GM12878 (cell line): Measurements from ENCODE around the gene NFATC3. TPM values are rescaled to one million over a fixed set of nuclear protein-coding genes. Genes with fewer than 3 reads are reported as not detected.

Experiments
- CBX5 ChIP-seq: sonication (generic); IDR thresholded peaks from 2 replicates; pipeline ENCODE4 v1.6.1; 2016; ENCODE audit warnings: low read depth, moderate library complexity, mild to moderate bottlenecking, inconsistent platforms
- CHD1 ChIP-seq: IDR thresholded peaks from 2 replicates; pipeline ENCODE4 v1.6.1; 2012; ENCODE audit warnings: low read depth, low read length, improper control_type of control experiment
- ESRRA ChIP-seq: IDR thresholded peaks from 2 replicates; pipeline ENCODE4 v1.6.1; 2012; ENCODE audit warnings: mild to moderate bottlenecking, low read length, improper control_type of control experiment
- HSF1 ChIP-seq: fragments of 150-350 bp; IDR thresholded peaks from 2 replicates; pipeline ENCODE4 v1.6.1; 2014; ENCODE audit warnings: mild to moderate bottlenecking, low read depth, low read length
- JUND ChIP-seq: IDR thresholded peaks from 2 replicates; pipeline ENCODE4 v1.6.1; 2012; ENCODE audit warnings: low read depth, mild to moderate bottlenecking, low read length, improper control_type of control experiment, moderate library complexity
- KDM1A ChIP-seq: fragments of 200-600 bp; sonication (generic); IDR thresholded peaks from 2 replicates; pipeline ENCODE4 v1.6.1; 2016; ENCODE audit warnings: borderline replicate concordance
- MLLT1 ChIP-seq: fragments of 450-650 bp; IDR thresholded peaks from 2 replicates; pipeline ENCODE4 v1.6.1; 2016; ENCODE audit warnings: mild to moderate bottlenecking
- MTA2 ChIP-seq: fragments of 450-650 bp; IDR thresholded peaks from 2 replicates; pipeline ENCODE4 v1.6.1; 2016; ENCODE audit warnings: low read depth, mild to moderate bottlenecking, moderate library complexity
- MXI1 ChIP-seq: fragments of 150-350 bp; IDR thresholded peaks from 2 replicates; pipeline ENCODE4 v1.6.1; 2011; ENCODE audit warnings: low read depth, mild to moderate bottlenecking, inconsistent platforms, low read length, improper control_type of control experiment
- NBN ChIP-seq: fragments of 450-650 bp; IDR thresholded peaks from 2 replicates; pipeline ENCODE4 v1.6.1; 2016
- PAX5 ChIP-seq: IDR thresholded peaks from 2 replicates; pipeline ENCODE4 v1.6.1; 2011; ENCODE audit warnings: low read depth, low read length, borderline replicate concordance
- PAX8 ChIP-seq: fragments of 450-650 bp; IDR thresholded peaks from 2 replicates; pipeline ENCODE4 v1.6.1; 2017; ENCODE audit warnings: mild to moderate bottlenecking, moderate library complexity
- RELA ChIP-seq: fragments of 450-650 bp; IDR thresholded peaks from 2 replicates; pipeline ENCODE4 v1.8.0; 2014; ENCODE audit warnings: borderline replicate concordance; ENCODE audit not compliant: partially characterized antibody
- REST ChIP-seq: IDR thresholded peaks from 2 replicates; pipeline ENCODE4 v1.6.1; 2012; ENCODE audit warnings: mild to moderate bottlenecking, low read depth, low read length
- SIX5 ChIP-seq: IDR thresholded peaks from 2 replicates; pipeline ENCODE4 v1.6.1; 2011; ENCODE audit warnings: mild to moderate bottlenecking, low read depth, low read length, moderate library complexity; ENCODE audit not compliant: severe bottlenecking
- SREBF2 ChIP-seq: IDR thresholded peaks from 2 replicates; pipeline ENCODE4 v1.6.1; 2012; ENCODE audit warnings: mild to moderate bottlenecking, low read length
- TCF7 ChIP-seq: IDR thresholded peaks from 2 replicates; pipeline ENCODE4 v1.6.1; 2014; ENCODE audit warnings: antibody characterized with exemption, borderline replicate concordance
- ZBTB4 ChIP-seq: fragments of 450-650 bp; formaldehyde crosslinking; IDR thresholded peaks from 2 replicates; pipeline ENCODE4 v1.4.0; 2022; ENCODE audit warnings: mild to moderate bottlenecking, moderate library complexity
- ZNF207 ChIP-seq: fragments of 450-650 bp; IDR thresholded peaks from 2 replicates; pipeline ENCODE4 v1.6.1; 2014; ENCODE audit warnings: antibody characterized with exemption, mild to moderate bottlenecking, borderline replicate concordance
- ZNF384 ChIP-seq: IDR thresholded peaks from 2 replicates; pipeline ENCODE4 v1.6.1; 2012; ENCODE audit warnings: low read depth, mild to moderate bottlenecking, low read length, improper control_type of control experiment, borderline replicate concordance
- polyA plus RNA-seq, 11 experiments: library from polyadenylated mRNA; depleted of rRNA in 4 of 11; unstranded in 6 of 11; stranded (reverse) in 5 of 11; fragments of >200 nt; fragmentation: Nextera tagmentation in 4 of 11; fragmentation: Illumina TruSeq in 1 of 11; extraction: Ambion mirVana in 4 of 11; extraction: Trizol in 1 of 11; gene quantifications; 1 replicate in 1 of 11; 2 replicates in 10 of 11; pipeline versions ENCODE4 v1.2.1 to v1.2.3, GENCODE V29; 2011 to 2016; ENCODE audit warnings: inconsistent platforms in 2 of 11, missing spikeins in 2 of 11, low read depth in 1 of 11
- total RNA-seq, 4 experiments: library from RNA; depleted of rRNA in 3 of 4; stranded (reverse); fragments of >200 nt in 3 of 4; fragmentation: Illumina TruSeq in 1 of 4; extraction: Trizol in 1 of 4; gene quantifications; 2 replicates each; pipeline versions ENCODE4 v1.2.1 to v1.2.3, GENCODE V29; 2013 to 2021

Gene NFATC3
- total and polyA plus RNA-seq, 10 of the 15 experiments (the other 5 are each of a cell fraction or from before 2014, with no cell fraction given), result 4.2 to 37.6 (median 24.9) TPM

- no peak for TF ChIP-seq JUND
- TF ChIP-seq PAX5, result peak; percentile 42; the same call in 1 of the 2 replicates
- no peak for TF ChIP-seq CBX5
- no peak for TF ChIP-seq KDM1A
- TF ChIP-seq CHD1, result no peak
- TF ChIP-seq SIX5, result no peak
- no peak for TF ChIP-seq PAX8
- peak; percentile 63 for TF ChIP-seq MXI1
- no peak for TF ChIP-seq ESRRA
- peak; percentile 11 for TF ChIP-seq RELA
- TF ChIP-seq TCF7, result no peak
- TF ChIP-seq ZNF207, result no peak
- peak; percentile 76; the same call in 1 of the 2 replicates for TF ChIP-seq NBN
- no peak for TF ChIP-seq HSF1
- peak; percentile 100 for TF ChIP-seq MLLT1
- no peak for TF ChIP-seq SREBF2
- no peak for TF ChIP-seq ZBTB4 (CRISPR knock-in tag)
- no peak for TF ChIP-seq ZNF384
- TF ChIP-seq REST, result no peak
- TF ChIP-seq MTA2, result peak; percentile 16; the same call in 1 of the 2 replicates
These were observed 160.0 kb downstream of the NFATC3 start, which contains the start of gene PLA2G15 (continued) for GRCh38 chr16:68244903-68245853.
